Fibroblast of the aortic adventitia (primary cell): Measurements from ENCODE around the gene MTFR2. TPM values are rescaled to one million over a fixed set of nuclear protein-coding genes. Genes with fewer than 3 reads are reported as not detected.

Source experiments
- DNase-seq: peaks from one replicate; pipeline ENCODE4 v3.0.0-alpha.2; 2010; ENCODE audit warnings: low read depth
- H3K4me3 ChIP-seq: 2 replicates; pipeline ENCODE4 v1.5.1; 2011; ENCODE audit warnings: low read depth, mild to moderate bottlenecking, control low read depth, low read length, moderate library complexity
- CTCF ChIP-seq: IDR thresholded peaks from 2 replicates; pipeline ENCODE4 v1.5.1; 2011; ENCODE audit warnings: mild to moderate bottlenecking, low read length, control low read depth, inconsistent platforms; ENCODE audit not compliant: insufficient read depth
- total RNA-seq: library from RNA; depleted of rRNA; stranded (reverse); fragments of >200 nt; gene quantifications from 2 replicates; pipeline ENCODE4 v1.2.3, GENCODE V29; 2012; ENCODE audit warnings: low replicate concordance

MTFR2 gene
- total RNA-seq, 1 donor, result 6.1 TPM

GRCh38 chr6:136253734-136254133, 3.6 kb upstream of the MTFR2 start:
- no peak for TF ChIP-seq CTCF
- DNase-seq, result no peak
- H3K4me3 ChIP-seq, result no peak overlapping the region

GRCh38 chr6:136252441-136252840, 2.3 kb upstream of the MTFR2 start:
- no peak overlapping the region for H3K4me3 ChIP-seq
- DNase-seq, result no peak
- TF ChIP-seq CTCF, result no peak

- DNase-seq, result no peak
- no peak overlapping the region for H3K4me3 ChIP-seq
- TF ChIP-seq CTCF, result no peak
Measured at GRCh38 chr6:136251394-136251793, 1.3 kb upstream of the MTFR2 start.

- TF ChIP-seq CTCF, result no peak
- no peak for DNase-seq
Measured at GRCh38 chr6:136250686-136251008, 536 bp upstream of the MTFR2 start.

GRCh38 chr6:136249336-136249735, 775 bp downstream of the MTFR2 start:
- TF ChIP-seq CTCF, result no peak
- DNase-seq, result peak; percentile 16
- peak overlapping the region; percentile 92 for H3K4me3 ChIP-seq

More at GRCh38 chr6:136250686-136251008, 536 bp upstream of the MTFR2 start:
- H3K4me3 ChIP-seq, result peak overlapping the region; percentile 92

- no peak overlapping the region for H3K4me3 ChIP-seq
- no peak for TF ChIP-seq CTCF
- peak; percentile 19 for DNase-seq
Measured at GRCh38 chr6:136244061-136244616, 6.0 kb downstream of the MTFR2 start.
